Progenitor cell of endocrine pancreas (in vitro differentiated cells): Measurements from ENCODE around the gene SRCAP. TPM values are rescaled to one million over a fixed set of nuclear protein-coding genes. Genes with fewer than 3 reads are reported as not detected.

ENCODE experiments used
- DNase-seq: peaks from one replicate; pipeline ENCODE4 v3.0.0; 2021; ENCODE audit warnings: low spot score; ENCODE audit not compliant: unreplicated experiment
- H3K27ac Mint-ChIP-seq: 2 replicates; pipeline ENCODE4 v1.8.0; 2021; ENCODE audit warnings: mild to moderate bottlenecking, moderate library complexity, mixed read lengths
- H3K27me3 Mint-ChIP-seq: 2 replicates; pipeline ENCODE4 v1.8.0; 2021; ENCODE audit warnings: mixed read lengths
- H3K36me3 Mint-ChIP-seq: 2 replicates; pipeline ENCODE4 v1.8.0; 2022; ENCODE audit warnings: mixed read lengths; ENCODE audit not compliant: insufficient read depth
- H3K4me1 Mint-ChIP-seq: 2 replicates; pipeline ENCODE4 v1.8.0; 2021; ENCODE audit warnings: low read depth, mixed read lengths
- H3K4me3 Mint-ChIP-seq: 2 replicates; pipeline ENCODE4 v1.8.0; 2021; ENCODE audit warnings: low read depth, mild to moderate bottlenecking, moderate library complexity, mixed read lengths
- H3K9me3 Mint-ChIP-seq: 2 replicates; pipeline ENCODE4 v1.8.0; 2021; ENCODE audit warnings: low read depth, mixed read lengths
- total RNA-seq: library from RNA; stranded (reverse); gene quantifications from 2 replicates; pipeline ENCODE4 v1.2.1, GENCODE V29; 2021
- TF ChIP-seq, protein P1 (sequence below): fragments of 200-600 bp; sonication (generic); IDR thresholded peaks from one replicate; pipeline ENCODE4 v1.5.0; 2021; ENCODE audit warnings: antibody characterized with exemption, mild to moderate bottlenecking; ENCODE audit not compliant: unreplicated experiment

The SRCAP gene
- total RNA-seq, 1 donor from 2014 or later, result 104 TPM

DNA sequence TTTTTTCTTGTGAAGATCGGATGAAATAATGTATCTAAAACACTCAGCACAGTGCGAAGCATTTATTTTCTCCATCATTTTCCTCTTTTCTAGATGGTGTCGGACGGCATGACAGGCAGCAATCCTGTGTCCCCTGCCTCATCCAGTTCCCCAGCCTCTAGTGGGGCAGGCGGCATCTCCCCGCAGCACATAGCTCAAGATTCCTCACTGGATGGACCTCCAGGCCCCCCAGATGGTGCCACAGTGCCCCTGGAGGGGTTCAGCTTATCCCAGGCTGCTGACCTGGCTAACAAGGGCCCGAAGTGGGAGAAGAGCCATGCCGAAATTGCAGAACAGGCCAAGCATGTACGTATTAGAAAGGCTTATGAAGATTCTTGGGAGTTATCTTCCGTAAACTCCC, 5.0 kb downstream of the SRCAP start:
- H3K4me1 Mint-ChIP-seq, result peaks cover 11% of the 10 kb centered on the region
- TF ChIP-seq, protein P1, sequence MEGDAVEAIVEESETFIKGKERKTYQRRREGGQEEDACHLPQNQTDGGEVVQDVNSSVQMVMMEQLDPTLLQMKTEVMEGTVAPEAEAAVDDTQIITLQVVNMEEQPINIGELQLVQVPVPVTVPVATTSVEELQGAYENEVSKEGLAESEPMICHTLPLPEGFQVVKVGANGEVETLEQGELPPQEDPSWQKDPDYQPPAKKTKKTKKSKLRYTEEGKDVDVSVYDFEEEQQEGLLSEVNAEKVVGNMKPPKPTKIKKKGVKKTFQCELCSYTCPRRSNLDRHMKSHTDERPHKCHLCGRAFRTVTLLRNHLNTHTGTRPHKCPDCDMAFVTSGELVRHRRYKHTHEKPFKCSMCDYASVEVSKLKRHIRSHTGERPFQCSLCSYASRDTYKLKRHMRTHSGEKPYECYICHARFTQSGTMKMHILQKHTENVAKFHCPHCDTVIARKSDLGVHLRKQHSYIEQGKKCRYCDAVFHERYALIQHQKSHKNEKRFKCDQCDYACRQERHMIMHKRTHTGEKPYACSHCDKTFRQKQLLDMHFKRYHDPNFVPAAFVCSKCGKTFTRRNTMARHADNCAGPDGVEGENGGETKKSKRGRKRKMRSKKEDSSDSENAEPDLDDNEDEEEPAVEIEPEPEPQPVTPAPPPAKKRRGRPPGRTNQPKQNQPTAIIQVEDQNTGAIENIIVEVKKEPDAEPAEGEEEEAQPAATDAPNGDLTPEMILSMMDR, result no peak
- no peaks in the 10 kb centered on the region for H3K27me3 Mint-ChIP-seq
- H3K36me3 Mint-ChIP-seq, result peaks cover 20% of the 10 kb centered on the region
- H3K27ac Mint-ChIP-seq, result no peak overlapping the region
- no peak for DNase-seq
- H3K4me3 Mint-ChIP-seq, result no peak overlapping the region
- no peaks in the 10 kb centered on the region for H3K9me3 Mint-ChIP-seq

- no peaks in the 10 kb centered on the region for H3K27me3 Mint-ChIP-seq
Measured at GRCh38 chr16:30706046-30706445, 7.1 kb downstream of the SRCAP start.

DNA sequence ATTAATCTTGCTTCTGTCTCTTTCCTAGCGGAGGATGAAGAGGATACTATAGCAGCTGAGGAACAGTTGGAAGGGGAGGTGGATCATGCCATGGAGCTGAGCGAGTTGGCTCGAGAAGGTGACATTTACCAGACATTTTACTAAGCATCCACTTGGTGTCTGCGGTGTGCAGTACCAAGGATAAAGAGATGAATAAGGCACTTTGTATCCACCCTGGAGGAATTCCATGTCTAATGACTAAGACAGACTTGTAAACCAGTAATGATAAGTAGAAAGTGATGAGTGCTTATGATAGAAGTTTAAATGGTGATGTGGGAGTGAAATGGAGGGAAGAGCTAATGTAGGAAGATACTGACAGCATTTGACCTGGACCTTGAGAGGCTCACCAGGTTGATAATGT, 12.0 kb downstream of the SRCAP start:
- Mint-ChIP-seq H3K36me3 (peaks cover 47% of the 10 kb centered on the region), H3K9me3 (no peaks in the 10 kb centered on the region), H3K4me1 (no peaks in the 10 kb centered on the region), H3K27me3 (no peaks in the 10 kb centered on the region), H3K27ac (no peak overlapping the region), H3K4me3 (no peak overlapping the region)
- DNase-seq, result no peak
- TF ChIP-seq, protein P1, result no peak

More at GRCh38 chr16:30706046-30706445, 7.1 kb downstream of the SRCAP start:
- H3K4me1 Mint-ChIP-seq, result no peaks in the 10 kb centered on the region
- peaks cover 29% of the 10 kb centered on the region for H3K36me3 Mint-ChIP-seq
- DNase-seq, result no peak
- H3K4me3 Mint-ChIP-seq, result no peak overlapping the region
- no peaks in the 10 kb centered on the region for H3K9me3 Mint-ChIP-seq
- no peak overlapping the region for H3K27ac Mint-ChIP-seq
- TF ChIP-seq, protein P1, result no peak

DNA sequence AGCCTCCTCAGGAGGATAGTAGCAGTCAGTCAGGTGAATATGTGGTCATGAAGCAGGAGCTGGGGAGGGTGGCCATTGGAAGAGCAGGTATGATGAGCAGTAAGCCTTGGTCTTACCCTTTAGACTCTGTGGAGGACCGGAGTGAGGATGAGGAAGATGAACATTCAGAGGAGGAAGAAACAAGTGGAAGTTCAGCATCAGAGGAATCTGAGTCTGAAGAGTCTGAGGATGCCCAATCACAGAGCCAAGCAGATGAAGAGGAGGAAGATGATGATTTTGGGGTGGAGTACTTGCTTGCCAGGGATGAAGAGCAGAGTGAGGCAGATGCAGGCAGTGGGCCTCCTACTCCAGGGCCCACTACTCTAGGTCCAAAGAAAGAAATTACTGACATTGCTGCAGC, 12.7 kb downstream of the SRCAP start:
- H3K4me3 Mint-ChIP-seq, result no peak overlapping the region
- no peak overlapping the region for H3K27ac Mint-ChIP-seq
- TF ChIP-seq, protein P1, result no peak
- no peaks in the 10 kb centered on the region for H3K4me1 Mint-ChIP-seq
- H3K36me3 Mint-ChIP-seq, result peaks cover 54% of the 10 kb centered on the region
- no peaks in the 10 kb centered on the region for H3K27me3 Mint-ChIP-seq
- H3K9me3 Mint-ChIP-seq, result no peaks in the 10 kb centered on the region
- DNase-seq, result no peak

DNA sequence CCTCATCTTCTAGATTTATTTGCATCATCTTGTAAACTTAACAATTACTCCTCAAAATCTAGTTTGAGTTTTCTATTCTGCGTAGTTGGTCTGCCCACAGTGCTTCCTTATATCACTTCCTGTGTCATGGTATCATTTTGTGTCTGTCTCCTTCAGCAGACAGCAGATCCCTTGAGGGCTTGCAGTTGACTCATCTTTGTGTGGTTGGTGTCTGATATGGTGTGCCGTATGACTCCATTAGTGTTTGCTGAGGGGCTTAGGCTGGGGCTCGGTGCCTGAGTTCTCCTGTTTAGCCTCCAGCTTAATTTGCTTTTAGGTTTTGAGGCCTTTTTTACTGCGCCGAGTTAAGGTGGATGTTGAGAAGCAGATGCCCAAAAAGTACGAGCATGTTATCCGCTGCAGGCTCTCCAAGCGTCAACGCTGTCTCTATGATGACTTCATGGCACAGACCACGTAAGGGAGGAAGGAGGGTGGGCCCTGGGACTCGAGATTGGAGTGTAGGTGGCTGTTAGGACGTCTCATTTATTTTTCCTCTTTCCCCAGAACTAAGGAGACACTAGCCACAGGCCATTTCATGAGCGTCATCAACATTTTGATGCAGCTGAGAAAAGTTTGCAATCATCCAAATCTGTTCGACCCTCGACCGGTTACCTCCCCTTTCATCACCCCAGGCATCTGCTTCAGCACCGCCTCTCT, 16.9 kb downstream of the SRCAP start:
- H3K4me1 Mint-ChIP-seq, result no peaks in the 10 kb centered on the region
- H3K4me3 Mint-ChIP-seq, result no peak overlapping the region
- DNase-seq, result no peak
- H3K27ac Mint-ChIP-seq, result no peak overlapping the region
- H3K36me3 Mint-ChIP-seq, result peaks cover 43% of the 10 kb centered on the region
- no peaks in the 10 kb centered on the region for H3K9me3 Mint-ChIP-seq
- TF ChIP-seq, protein P1, result no peak
- no peaks in the 10 kb centered on the region for H3K27me3 Mint-ChIP-seq
